ENCODE results near the gene PXDN.
"Not testable (repeated sequence)": the region's sequence is repeated elsewhere in the genome, so short reads cannot be mapped to it uniquely, and the experiment has no call there.

The PXDN gene

DNA sequence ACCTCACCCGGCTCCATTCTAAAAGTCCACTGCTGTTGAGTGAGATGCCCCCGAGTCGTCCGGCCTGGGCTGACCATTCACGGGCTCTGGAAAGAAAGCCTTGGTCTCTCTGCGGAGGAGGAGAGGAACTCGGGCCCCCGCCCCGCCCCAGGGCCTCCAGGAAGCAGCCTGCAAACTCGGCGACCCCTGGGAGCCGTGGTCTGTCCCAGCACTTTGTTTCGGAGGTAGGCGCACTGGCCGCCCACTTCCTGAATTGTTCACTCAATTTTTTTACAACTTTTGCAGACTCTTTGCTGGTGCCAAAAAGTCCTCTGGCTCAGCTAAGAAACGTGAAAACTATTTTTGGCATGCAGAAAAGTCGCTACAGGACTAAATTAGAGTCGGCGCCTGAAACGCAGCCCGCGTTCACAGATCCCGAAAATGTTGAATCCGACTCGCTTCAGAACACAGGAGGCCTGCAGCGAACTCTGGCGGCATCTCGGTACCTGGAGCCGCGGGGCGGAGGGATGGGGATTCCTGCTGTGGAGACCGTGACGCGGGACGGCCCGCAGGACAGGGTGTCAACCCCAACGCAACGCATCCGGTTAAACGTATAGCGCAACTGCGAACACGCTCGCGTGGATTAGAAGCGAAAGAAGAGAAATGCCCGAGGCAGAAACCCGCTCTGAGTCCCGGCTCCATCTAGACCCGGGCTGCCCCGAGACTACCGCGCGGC lies 1.5 kb downstream of the PXDN start:
- no peak for DNase-seq (ENCODE audit: low read depth in 1 of 2, low spot score in 1 of 2)

- DNase-seq (ENCODE audit: low read depth in 1 of 2, low spot score in 1 of 2) = no peak
These were observed 2.0 kb downstream of the PXDN start for GRCh38 chr2:1742301-1742680.

DNA sequence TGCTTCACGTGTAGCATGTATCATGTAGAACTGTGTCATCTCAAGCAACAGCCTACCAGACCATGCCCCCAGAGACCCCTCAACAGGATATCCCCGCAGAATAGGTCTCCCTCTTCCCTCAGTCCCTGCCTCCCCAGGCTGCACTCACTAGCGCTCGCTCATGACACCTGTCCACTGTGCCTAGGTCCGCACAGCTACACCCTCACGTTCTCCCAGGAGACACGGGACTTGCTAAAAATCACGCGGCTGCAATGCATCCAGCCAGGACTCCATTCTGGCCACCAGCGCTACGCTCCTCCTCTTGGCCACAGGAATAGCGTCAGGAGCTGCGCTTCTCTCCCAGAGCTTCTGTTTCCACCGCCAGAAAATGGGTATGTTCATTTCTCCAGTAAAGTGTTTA lies 2.5 kb downstream of the PXDN start:
- DNase-seq (ENCODE audit: low read depth in 1 of 2, low spot score in 1 of 2) = no peak

DNA sequence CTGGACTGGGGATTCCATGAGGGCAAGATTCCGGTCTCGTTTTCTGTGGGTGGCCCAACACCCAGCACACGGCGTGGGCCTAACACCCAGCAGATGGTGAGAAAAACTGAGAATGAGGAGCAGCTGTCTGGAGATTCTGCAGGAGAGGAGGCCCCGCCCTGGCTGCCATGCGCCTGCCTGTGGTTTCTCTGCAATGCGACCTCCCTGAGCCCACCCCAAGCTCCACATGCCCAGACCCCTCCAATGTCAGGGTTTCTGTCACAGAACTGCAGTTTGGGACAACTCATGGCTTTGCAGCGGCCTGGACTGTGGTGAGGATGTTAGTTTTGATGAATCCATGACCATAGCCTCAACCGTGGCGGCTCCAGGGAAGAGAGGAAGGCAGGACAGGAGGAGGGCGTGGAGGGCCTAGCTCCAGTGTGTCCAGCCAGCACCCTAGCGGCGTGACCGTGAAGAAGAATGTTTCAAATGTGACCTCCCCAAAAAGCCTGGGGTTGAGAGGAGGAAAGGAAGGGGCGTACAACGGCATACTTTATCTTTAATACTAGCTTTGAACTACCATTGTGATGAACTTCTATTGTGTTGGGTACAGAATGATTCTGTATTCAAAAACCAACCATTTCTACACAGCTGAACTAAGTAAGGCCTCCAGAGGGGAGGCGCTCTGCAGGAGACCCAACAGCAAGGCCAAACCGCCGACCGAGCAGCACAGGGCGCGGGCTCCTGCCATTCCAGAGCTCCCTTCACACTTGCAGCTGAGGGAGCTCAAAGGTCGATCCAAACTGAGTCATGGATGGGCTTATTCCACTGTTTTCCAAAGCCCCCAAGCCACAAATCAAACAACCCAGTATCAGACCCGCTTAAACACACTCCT lies 3.4 kb downstream of the PXDN start:
- DNase-seq (ENCODE audit: low read depth in 1 of 2, low spot score in 1 of 2) = no peak

DNA sequence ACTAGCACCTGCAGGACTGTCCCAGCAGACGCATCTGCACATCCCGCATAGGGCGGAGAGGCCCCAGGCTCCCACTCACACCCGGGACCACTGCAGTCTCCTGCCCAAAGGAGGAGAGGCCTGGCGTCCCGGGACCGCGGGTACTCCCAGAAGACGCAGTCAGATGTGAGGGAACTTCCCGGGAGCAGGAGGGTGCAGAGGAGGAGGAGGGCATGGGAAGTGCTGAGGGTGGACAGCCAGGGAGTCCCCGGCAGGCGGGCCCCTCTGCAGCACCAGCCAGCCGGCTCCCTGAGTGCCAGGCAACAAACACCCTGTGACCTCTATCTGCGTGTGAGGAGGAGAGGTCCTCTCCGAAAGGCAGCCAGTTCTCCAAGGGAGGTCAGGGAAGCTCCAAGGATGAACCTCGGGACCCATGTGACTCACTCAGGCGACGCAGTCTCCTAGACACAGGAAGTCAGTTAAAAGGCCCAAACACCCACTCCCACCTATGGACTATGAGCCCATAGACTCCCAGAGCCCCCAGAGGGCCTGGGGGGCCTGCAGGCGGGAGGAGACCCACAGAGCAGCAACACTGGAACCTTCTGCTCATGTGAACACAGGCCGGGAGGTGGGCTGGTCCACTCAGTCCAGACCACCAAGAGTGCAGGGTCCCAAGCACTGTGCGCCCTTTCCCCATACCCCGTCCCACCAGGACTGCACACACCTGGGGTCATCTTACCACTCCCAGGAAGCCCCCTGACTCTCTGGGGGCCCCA lies 4.2 kb downstream of the PXDN start:
- no peak for DNase-seq (ENCODE audit: low read depth in 1 of 2, low spot score in 1 of 2)

- no peak for DNase-seq (ENCODE audit: low read depth in 1 of 2, low spot score in 1 of 2)
These were observed 4.9 kb downstream of the PXDN start for GRCh38 chr2:1739322-1739957.

GRCh38 chr2:1738646-1739302 lies 5.5 kb downstream of the PXDN start:
- no peak for DNase-seq (ENCODE audit: low read depth in 1 of 2, low spot score in 1 of 2)

GRCh38 chr2:1738163-1738562 lies 6.2 kb downstream of the PXDN start:
- DNase-seq (ENCODE audit: low read depth in 1 of 2, low spot score in 1 of 2) = no peak

GRCh38 chr2:1736997-1737480 lies 7.3 kb downstream of the PXDN start:
- DNase-seq (ENCODE audit: low read depth in 1 of 2, low spot score in 1 of 2) = no peak

DNA sequence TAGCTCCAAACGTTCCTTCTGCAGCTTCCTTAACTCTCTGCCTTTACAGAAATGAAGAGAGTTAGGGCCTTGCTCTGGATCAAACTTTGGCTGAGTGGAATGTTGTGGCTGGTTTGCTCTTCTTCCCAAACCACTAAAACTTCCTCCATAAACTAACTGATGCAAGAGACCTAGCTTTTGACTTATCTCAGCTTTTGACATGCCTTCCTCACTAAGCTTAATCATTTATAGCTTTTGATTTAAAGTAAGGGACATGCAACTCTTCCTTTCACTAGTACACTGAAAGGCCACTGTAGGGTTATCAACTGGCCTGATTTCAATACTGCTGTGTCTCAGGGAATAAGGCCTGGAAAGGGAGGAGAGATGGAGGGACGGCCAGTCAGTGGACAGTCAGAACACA lies 8.3 kb downstream of the PXDN start:
- no peak for DNase-seq (ENCODE audit: low read depth in 1 of 2, low spot score in 1 of 2)

- DNase-seq (ENCODE audit: low read depth in 1 of 2, low spot score in 1 of 2) = not testable (repeated sequence)
These were observed 11.0 kb downstream of the PXDN start for GRCh38 chr2:1733298-1733697.

GRCh38 chr2:1731963-1732768 lies 12.1 kb downstream of the PXDN start:
- no peak for DNase-seq (ENCODE audit: low read depth in 1 of 2, low spot score in 1 of 2)

DNA sequence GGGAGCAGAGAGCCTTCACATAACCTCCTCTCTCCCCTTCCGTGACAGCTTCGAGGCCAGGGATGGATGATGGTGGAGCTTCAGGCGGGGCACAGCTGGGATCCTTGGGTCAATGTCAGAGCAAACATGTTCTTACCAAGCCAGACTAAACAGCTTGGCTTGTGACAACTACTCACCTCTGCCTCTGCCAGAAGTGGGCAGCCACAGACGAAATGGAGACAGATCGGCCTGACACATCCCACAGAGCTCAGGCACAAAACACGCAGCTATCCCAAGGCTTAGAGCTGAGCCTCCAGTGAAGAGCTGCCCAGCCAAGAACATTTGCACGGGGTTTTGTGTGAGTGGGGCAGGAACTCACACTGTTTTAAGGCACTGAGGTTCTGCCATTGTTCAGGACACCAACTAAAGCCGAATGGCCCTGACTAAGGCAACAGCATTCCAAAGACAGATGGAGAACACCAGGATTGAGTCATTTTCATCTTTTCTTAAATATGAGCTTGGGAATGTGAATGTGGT lies 12.8 kb downstream of the PXDN start:
- no peak for DNase-seq (ENCODE audit: low read depth in 1 of 2, low spot score in 1 of 2)

GRCh38 chr2:1730015-1730927 lies 14.0 kb downstream of the PXDN start:
- no peak for DNase-seq (ENCODE audit: low read depth in 1 of 2, low spot score in 1 of 2)

- no peak for DNase-seq (ENCODE audit: low read depth in 1 of 2, low spot score in 1 of 2)
These were observed 15.1 kb downstream of the PXDN start for GRCh38 chr2:1729242-1729641.

DNA sequence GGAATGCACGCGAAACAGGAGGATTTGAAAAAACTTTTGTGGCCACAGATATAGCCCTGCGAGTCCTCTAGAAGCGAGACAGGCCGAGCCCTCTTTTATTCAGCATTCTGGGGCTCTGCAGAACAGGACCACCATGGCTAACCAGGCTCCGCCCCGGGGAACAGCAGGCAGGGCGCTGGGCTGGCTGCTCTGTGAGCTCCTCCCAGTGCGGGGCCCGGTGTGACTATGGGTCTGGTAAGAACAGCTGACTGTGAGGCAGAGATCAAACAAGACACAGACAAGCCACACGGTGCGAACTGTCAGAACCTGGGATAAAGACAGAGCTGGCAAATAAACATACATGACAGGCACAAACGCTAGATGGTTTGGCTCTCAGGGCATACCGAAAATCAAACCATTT lies 15.5 kb downstream of the PXDN start:
- DNase-seq (ENCODE audit: low read depth in 1 of 2, low spot score in 1 of 2) = no peak

GRCh38 chr2:1727796-1728474 lies 16.4 kb downstream of the PXDN start:
- DNase-seq (ENCODE audit: low read depth in 1 of 2, low spot score in 1 of 2) = no peak

All from activated T-helper 1 cell treated with anti-CD3 and anti-CD28 coated beads, Interleukin-2, amount 50 U/mL, for 16 hours (primary cell).